SK-N-MC (cell line): ENCODE measurements around the gene PIGH.

ENCODE experiments used
- EZH2 ChIP-seq: fragments of 200-600 bp; sonication (generic); IDR thresholded peaks from one replicate; pipeline ENCODE4 v1.6.1; 2017; ENCODE audit warnings: antibody characterized with exemption
- FOXP2 ChIP-seq: optimal IDR thresholded peaks from 2 replicates; pipeline ENCODE3; 2011; ENCODE audit warnings: mild to moderate bottlenecking, moderate library complexity; ENCODE audit not compliant: insufficient read depth; ENCODE audit errors: extremely low read length, control extremely low read depth
- POLR2AphosphoS5 ChIP-seq: IDR thresholded peaks from 2 replicates; pipeline ENCODE4 v1.6.1; 2012; ENCODE audit warnings: mild to moderate bottlenecking, low read depth, low read length, borderline replicate concordance

DNA sequence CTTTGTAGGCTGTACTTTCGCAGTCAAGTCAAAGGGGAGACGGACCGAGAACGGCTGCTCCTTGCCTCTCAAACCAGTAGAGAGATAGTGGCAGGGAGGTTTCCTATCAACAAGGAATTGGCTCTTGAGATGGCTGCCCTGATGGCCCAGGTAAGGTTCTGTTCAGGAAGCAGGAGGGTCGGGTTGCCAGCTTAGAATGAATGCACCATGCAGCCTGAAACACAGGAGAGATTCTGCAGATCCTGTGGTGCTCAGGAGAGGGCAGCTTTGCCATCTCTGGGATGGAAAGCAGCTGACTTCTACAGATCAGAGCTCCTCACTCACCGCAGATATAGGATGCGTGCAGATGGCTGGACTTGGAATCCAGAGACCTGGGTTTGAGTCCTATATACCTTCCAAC is 18.0 kb downstream of the PIGH start:
- TF ChIP-seq POLR2AphosphoS5, result no peak
- no peak for TF ChIP-seq EZH2
- TF ChIP-seq FOXP2, result no peak
